Umbilical cord (tissue), 2 donors: ENCODE data around the gene CBFA2T2. TPM values are rescaled to one million over a fixed set of nuclear protein-coding genes. Genes with fewer than 3 reads are reported as not detected.
A peak's percentile ranks its signal among the peaks of the same experiment; 100 is the strongest.
"Not testable (repeated sequence)": the region's sequence is repeated elsewhere in the genome, so short reads cannot be mapped to it uniquely, and the experiment has no call there.

Experiments used
- DNase-seq: peaks from one replicate; pipeline ENCODE4 v3.0.0-alpha.2; 2015; ENCODE audit warnings: low spot score
- total RNA-seq: library from RNA; depleted of rRNA; stranded (reverse); fragments of >200 nt; gene quantifications from one replicate; pipeline ENCODE4 v1.2.3, GENCODE V29; 2014; ENCODE audit warnings: low replicate concordance; ENCODE audit not compliant: insufficient read depth

The CBFA2T2 gene
- total RNA-seq, 1 donor from 2014 or later: 8.2 TPM

- DNase-seq: no peak
Measured at GRCh38 chr20:33470866-33471265, 19.0 kb upstream of the CBFA2T2 start.

- no peak for DNase-seq
Measured at GRCh38 chr20:33472868-33473435, 16.9 kb upstream of the CBFA2T2 start.

GRCh38 chr20:33474097-33474873, 15.6 kb upstream of the CBFA2T2 start:
- DNase-seq: no peak

- no peak for DNase-seq
Measured at GRCh38 chr20:33474963-33475362, 14.9 kb upstream of the CBFA2T2 start.

GRCh38 chr20:33475381-33476152, 14.3 kb upstream of the CBFA2T2 start:
- no peak for DNase-seq

- no peak for DNase-seq
Measured at GRCh38 chr20:33477386-33478234, 12.3 kb upstream of the CBFA2T2 start.

GRCh38 chr20:33480048-33480447, 9.8 kb upstream of the CBFA2T2 start:
- DNase-seq: no peak

GRCh38 chr20:33481431-33481941, 8.4 kb upstream of the CBFA2T2 start:
- no peak for DNase-seq

GRCh38 chr20:33482581-33482980, 7.3 kb upstream of the CBFA2T2 start:
- DNase-seq: no peak

- DNase-seq: not testable (repeated sequence)
Measured at GRCh38 chr20:33483186-33483585, 6.7 kb upstream of the CBFA2T2 start.

- DNase-seq: no peak
Measured at GRCh38 chr20:33488201-33488600, 1.7 kb upstream of the CBFA2T2 start.

GRCh38 chr20:33488661-33489494, 1.0 kb upstream of the CBFA2T2 start:
- DNase-seq: not testable (repeated sequence)

GRCh38 chr20:33489495-33490022, 337 bp upstream of the CBFA2T2 start:
- peak; percentile 99 for DNase-seq

GRCh38 chr20:33490934-33491656, 1.2 kb downstream of the CBFA2T2 start:
- no peak for DNase-seq

- DNase-seq: no peak
Measured at GRCh38 chr20:33493076-33493766, 3.3 kb downstream of the CBFA2T2 start.

- not testable (repeated sequence) for DNase-seq
Measured at GRCh38 chr20:33496776-33497175, 6.9 kb downstream of the CBFA2T2 start.

GRCh38 chr20:33499355-33499754, 9.5 kb downstream of the CBFA2T2 start:
- peak; percentile 85 for DNase-seq

- DNase-seq: no peak
Measured at GRCh38 chr20:33501000-33501399, 11.1 kb downstream of the CBFA2T2 start.

GRCh38 chr20:33503564-33503963, 13.7 kb downstream of the CBFA2T2 start:
- no peak for DNase-seq
